Skeletal muscle cell (primary cell): ENCODE measurements around the gene PREX1.

Experiments
- DNase-seq: peaks from one replicate; pipeline ENCODE4 v3.0.0-alpha.2; 2010; ENCODE audit warnings: low read depth
- H3K4me3 ChIP-seq: 2 replicates; pipeline ENCODE4 v1.5.1; 2011; ENCODE audit warnings: low read depth, mild to moderate bottlenecking, control low read depth, low read length, moderate library complexity

The PREX1 gene

GRCh38 chr20:48695255-48695654, 132.5 kb downstream of the PREX1 start:
- no peak for DNase-seq
- no peak overlapping the region for H3K4me3 ChIP-seq

DNA sequence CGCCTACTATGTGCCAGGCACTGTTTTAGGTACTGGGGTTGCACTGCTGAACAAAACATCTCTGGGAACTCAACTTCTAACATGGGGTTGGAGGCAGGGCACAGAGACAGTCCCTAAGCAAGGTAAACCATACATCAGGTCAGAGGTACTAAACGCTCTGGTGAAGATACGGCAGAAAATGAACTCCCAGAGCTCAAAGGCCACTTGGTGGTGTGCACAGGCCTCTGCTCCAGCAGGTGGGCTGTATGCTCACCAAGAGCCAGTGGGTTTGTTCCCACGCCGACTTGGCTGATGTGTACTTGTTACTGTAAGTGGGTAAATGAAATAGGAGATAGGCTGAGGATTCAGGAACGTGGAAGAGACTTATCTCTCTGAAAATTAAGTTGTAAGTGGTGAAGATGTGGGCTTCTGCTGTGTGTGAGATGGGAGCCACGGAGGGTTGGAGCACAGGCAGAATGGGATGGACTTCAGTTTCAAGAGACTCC, 133.4 kb downstream of the PREX1 start:
- no peak for DNase-seq
- H3K4me3 ChIP-seq, result no peak overlapping the region

GRCh38 chr20:48691523-48691922, 136.3 kb downstream of the PREX1 start:
- DNase-seq, result no peak
- H3K4me3 ChIP-seq, result no peak overlapping the region

- H3K4me3 ChIP-seq, result no peak overlapping the region
- no peak for DNase-seq
Measured at GRCh38 chr20:48690888-48691287, 136.9 kb downstream of the PREX1 start.

- no peak overlapping the region for H3K4me3 ChIP-seq
- no peak for DNase-seq
Measured at GRCh38 chr20:48689874-48690571, 137.8 kb downstream of the PREX1 start.

GRCh38 chr20:48689388-48689787, 138.4 kb downstream of the PREX1 start:
- no peak for DNase-seq
- no peak overlapping the region for H3K4me3 ChIP-seq

- no peak for DNase-seq
Measured at GRCh38 chr20:48688579-48688978, 139.2 kb downstream of the PREX1 start.

GRCh38 chr20:48687117-48687800, 140.5 kb downstream of the PREX1 start:
- no peak overlapping the region for H3K4me3 ChIP-seq
- DNase-seq, result no peak

More at GRCh38 chr20:48688579-48688978, 139.2 kb downstream of the PREX1 start:
- H3K4me3 ChIP-seq, result no peak overlapping the region

- no peak for DNase-seq
Measured at GRCh38 chr20:48686238-48687116, 141.3 kb downstream of the PREX1 start.

DNA sequence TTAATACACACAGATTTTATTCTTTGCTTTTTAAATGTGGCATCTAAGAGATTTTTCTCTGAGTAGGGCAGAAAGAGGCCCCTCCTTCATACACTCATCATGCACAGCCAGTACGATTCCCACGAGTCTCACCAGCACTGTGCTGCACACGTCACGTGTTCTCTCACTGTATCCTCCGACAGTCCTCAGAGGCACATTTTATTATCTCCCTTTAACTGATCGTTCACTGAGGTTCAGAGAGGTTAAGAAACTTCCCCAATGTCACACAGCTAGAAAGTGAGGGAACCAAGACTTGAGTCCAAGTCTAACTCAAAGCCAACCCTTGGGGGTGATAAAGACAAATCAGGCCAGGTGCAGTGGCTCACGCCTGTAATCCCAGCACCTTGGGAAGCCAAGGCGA, 142.5 kb downstream of the PREX1 start:
- H3K4me3 ChIP-seq, result no peak overlapping the region
- DNase-seq, result no peak

More at GRCh38 chr20:48686238-48687116, 141.3 kb downstream of the PREX1 start:
- no peak overlapping the region for H3K4me3 ChIP-seq

DNA sequence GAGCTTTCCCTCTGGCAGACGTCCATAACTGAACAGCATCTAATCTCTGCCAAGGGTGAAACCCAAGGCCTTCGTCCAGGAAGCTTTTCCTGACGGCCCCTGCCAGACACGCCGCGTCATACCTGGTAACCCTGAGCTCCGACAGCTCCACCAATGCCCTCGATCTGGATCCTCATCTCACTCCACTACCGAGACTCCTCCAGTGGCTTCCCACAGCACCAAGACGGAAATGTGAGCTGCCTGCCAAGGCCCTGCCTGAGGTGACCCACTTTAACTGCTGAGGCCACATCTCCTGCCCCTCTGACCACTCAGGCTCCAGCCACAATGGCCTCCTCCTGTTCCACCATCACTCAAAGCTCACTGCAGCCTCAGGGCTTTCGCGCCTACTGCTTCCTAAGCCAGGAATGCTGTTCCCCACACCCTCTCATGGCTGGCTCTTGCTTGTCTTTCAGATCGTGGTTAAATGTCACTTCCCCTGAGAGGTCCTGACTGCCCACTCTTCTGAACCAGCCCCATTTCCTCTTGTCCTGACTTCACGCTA, 143.2 kb downstream of the PREX1 start:
- no peak overlapping the region for H3K4me3 ChIP-seq
- DNase-seq, result no peak

- no peak overlapping the region for H3K4me3 ChIP-seq
- no peak for DNase-seq
Measured at GRCh38 chr20:48683467-48684175, 144.2 kb downstream of the PREX1 start.

- peak; percentile 89 for DNase-seq
- H3K4me3 ChIP-seq, result no peak overlapping the region
Measured at GRCh38 chr20:48682529-48683363, 145.1 kb downstream of the PREX1 start.

DNA sequence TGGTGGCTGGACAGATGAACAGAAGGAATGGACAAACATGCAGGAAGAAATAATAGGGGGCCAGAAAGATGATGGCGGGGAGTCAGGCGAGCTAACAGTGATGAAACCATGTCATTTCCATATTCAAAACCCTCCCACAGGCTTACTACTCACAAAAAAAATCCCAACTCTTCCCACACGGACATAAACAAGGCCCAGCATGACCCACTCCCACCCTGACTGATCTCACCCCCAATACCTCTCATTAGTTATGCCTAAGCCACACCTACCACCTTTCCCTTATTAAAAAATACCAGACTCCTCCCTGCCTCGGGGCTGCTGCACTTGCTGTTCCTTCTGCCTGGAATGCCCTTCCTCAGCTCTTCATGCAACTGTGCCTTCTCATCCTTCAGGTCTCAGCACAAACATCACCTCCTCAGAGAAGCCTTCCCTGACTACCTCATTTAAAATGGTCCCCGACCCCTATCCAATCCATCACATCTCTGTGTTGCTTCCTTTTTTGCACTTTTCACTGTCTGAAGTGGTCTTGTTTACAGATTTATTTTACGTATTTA, 145.8 kb downstream of the PREX1 start:
- no peak overlapping the region for H3K4me3 ChIP-seq
- DNase-seq, result no peak

- H3K4me3 ChIP-seq, result no peak overlapping the region
- no peak for DNase-seq
Measured at GRCh38 chr20:48681201-48681872, 146.5 kb downstream of the PREX1 start.

- no peak overlapping the region for H3K4me3 ChIP-seq
Measured at GRCh38 chr20:48680650-48681049, 147.1 kb downstream of the PREX1 start.

GRCh38 chr20:48679599-48679998, 148.2 kb downstream of the PREX1 start:
- H3K4me3 ChIP-seq, result no peak overlapping the region
- no peak for DNase-seq

More at GRCh38 chr20:48680650-48681049, 147.1 kb downstream of the PREX1 start:
- no peak for DNase-seq
